Sigmoid colon (tissue), 7 donors: ENCODE data around the gene CPNE6. TPM values are rescaled to one million over a fixed set of nuclear protein-coding genes. Genes with fewer than 3 reads are reported as not detected.

Experiments used
- DNase-seq: peaks from one replicate; pipeline ENCODE4 v3.0.0-alpha.2; 2019
- H3K27ac ChIP-seq, 4 donors: fragments of 200-600 bp; sonication (generic); one replicate each; pipeline ENCODE4 v1.5.1; 2016 to 2019; ENCODE audit warnings: mild to moderate bottlenecking in 1 of 4
- H3K27me3 ChIP-seq, 3 donors: fragments of 200-600 bp; sonication (generic); one replicate each; pipeline ENCODE4 v1.5.1; 2019; ENCODE audit warnings: mild to moderate bottlenecking in 1 of 3
- H3K36me3 ChIP-seq, 4 donors: fragments of 200-600 bp; sonication (generic); one replicate each; pipeline ENCODE4 v1.5.1; 2016 to 2019
- H3K4me1 ChIP-seq, 4 donors: fragments of 200-600 bp; sonication (generic); one replicate each; pipeline ENCODE4 v1.5.1; 2017 to 2019
- H3K4me3 ChIP-seq, 4 donors: fragments of 200-600 bp; sonication (generic); one replicate each; pipeline ENCODE4 v1.5.1; 2017 to 2019; ENCODE audit warnings: mild to moderate bottlenecking in 2 of 4, moderate library complexity in 1 of 4
- H3K9me3 ChIP-seq, 4 donors: fragments of 200-600 bp in 3 of 4; sonication (generic) in 3 of 4; one replicate each; pipeline versions ENCODE4 v1.5.1 to v1.6.1; 2013 to 2019
- EP300 ChIP-seq, 4 donors: sonication (generic); formaldehyde crosslinking; IDR thresholded peaks; one replicate each; pipeline ENCODE4 v1.6.1; 2017; ENCODE audit warnings: antibody characterized with exemption in 4 of 4
- POLR2A ChIP-seq, 2 donors: fragments of 450-650 bp; IDR thresholded peaks; one replicate each; pipeline ENCODE4 v1.6.1; 2016; ENCODE audit warnings: antibody characterized with exemption in 2 of 2, mild to moderate bottlenecking in 2 of 2, moderate library complexity in 2 of 2
- POLR2AphosphoS5 ChIP-seq, 4 donors: sonication (generic); formaldehyde crosslinking; IDR thresholded peaks; one replicate each; pipeline ENCODE4 v1.6.1; 2017; ENCODE audit warnings: antibody characterized with exemption in 4 of 4
- WGBS, 2 donors: extraction: QIAGEN DNeasy Blood & Tissue Kit; methylation state at CpG; one replicate each; pipeline ENCODE4 v1.1.7; 2013; 5-methylcytosine and 5-hydroxymethylcytosine counted together
- intact Hi-C: fragments of 100-400 bp; cut with DNase I; formaldehyde crosslinking; loops from one replicate; pipeline ENCODE4 v1.15.1; 2023
- polyA plus RNA-seq, 3 donors: library from polyadenylated mRNA; stranded (reverse); fragments of 200-250 nt; gene quantifications; one replicate each; pipeline ENCODE4 v1.2.3, GENCODE V29; 2013
- total RNA-seq, 4 donors: library from RNA; depleted of rRNA; stranded (reverse); fragments of >200 nt; gene quantifications; one replicate each; pipeline ENCODE4 v1.1.0, GENCODE V29; 2016
- TF ChIP-seq, protein P1 (sequence below), 4 experiments: fragments of 450-650 bp in 3 of 4; fragments of 200-600 bp in 1 of 4; IDR thresholded peaks; one replicate each; pipeline ENCODE4 v1.5.1; 2016 to 2019; ENCODE audit warnings: antibody characterized with exemption in 4 of 4, mild to moderate bottlenecking in 3 of 4, moderate library complexity in 2 of 4
- donor health status: healthy with polysubstance abuse.
- donor health status: Bipolar disorder and iron deficiency.
- donor health status: healthy.

The CPNE6 gene
- total and polyA plus RNA-seq, 7 donors, result 0.42 to 3.3 (median 2.3) TPM; not detected in 3

DNA sequence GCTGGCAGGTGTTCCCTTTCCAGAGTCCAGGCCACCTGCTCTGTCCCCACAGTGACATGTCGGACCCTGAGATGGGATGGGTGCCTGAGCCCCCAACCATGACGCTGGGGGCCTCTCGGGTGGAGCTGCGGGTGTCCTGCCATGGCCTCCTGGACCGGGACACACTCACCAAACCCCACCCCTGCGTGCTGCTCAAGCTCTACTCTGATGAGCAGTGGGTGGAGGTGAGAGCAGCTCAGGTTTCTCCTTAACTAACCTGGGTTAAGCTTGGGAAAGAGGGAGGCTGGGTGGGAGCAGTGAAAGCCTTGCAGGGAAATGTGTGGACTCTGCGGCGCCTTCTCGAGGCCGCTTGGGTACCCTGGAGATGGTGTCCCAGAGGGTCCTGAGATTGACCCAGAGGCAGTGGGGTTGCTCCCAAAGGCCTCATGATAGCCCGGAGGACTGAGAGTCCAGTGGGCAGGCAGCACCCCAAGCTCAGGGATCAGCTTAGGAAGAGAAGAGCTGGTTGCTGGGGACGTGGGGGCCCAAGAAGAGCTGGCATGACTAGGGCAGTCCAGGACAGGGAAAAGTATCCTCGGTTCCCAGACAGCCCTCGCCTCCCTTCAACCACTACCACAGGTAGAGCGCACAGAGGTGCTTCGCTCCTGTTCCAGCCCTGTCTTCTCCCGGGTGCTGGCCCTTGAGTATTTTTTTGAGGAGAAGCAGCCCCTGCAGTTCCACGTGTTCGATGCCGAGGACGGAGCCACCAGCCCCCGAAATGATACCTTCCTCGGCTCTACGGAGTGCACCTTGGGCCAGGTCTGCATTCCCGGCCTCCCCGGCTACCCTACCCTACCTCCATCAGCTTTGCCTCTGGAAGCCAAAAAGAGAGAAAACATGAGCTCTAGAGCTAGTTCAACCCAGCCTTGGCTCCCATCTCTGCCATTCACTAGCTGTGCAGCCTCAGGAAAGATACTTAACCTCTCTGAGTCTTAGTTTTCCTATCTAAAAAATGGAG, 1.8 kb downstream of the CPNE6 start:
- no peak for DNase-seq
- WGBS, 2 donors, result 83 to 90% methylated on average over 26 of the region's 26 CpGs
- H3K27me3 ChIP-seq, result peaks cover 0 to 16% (median 0%) of the 10 kb centered on the region in 3 donors
- peaks cover 0 to 18% (median 17%) of the 10 kb centered on the region in 4 donors for H3K4me1 ChIP-seq
- no peaks in the 10 kb centered on the region for H3K9me3 ChIP-seq
- no peaks in the 10 kb centered on the region for H3K36me3 ChIP-seq
- H3K4me3 ChIP-seq, result no peak overlapping the region
- no peak for TF ChIP-seq POLR2AphosphoS5 (IDR thresholded peaks at IDR 0.05)
- intact Hi-C loops, result no loop called here
- no peak overlapping the region for H3K27ac ChIP-seq

DNA sequence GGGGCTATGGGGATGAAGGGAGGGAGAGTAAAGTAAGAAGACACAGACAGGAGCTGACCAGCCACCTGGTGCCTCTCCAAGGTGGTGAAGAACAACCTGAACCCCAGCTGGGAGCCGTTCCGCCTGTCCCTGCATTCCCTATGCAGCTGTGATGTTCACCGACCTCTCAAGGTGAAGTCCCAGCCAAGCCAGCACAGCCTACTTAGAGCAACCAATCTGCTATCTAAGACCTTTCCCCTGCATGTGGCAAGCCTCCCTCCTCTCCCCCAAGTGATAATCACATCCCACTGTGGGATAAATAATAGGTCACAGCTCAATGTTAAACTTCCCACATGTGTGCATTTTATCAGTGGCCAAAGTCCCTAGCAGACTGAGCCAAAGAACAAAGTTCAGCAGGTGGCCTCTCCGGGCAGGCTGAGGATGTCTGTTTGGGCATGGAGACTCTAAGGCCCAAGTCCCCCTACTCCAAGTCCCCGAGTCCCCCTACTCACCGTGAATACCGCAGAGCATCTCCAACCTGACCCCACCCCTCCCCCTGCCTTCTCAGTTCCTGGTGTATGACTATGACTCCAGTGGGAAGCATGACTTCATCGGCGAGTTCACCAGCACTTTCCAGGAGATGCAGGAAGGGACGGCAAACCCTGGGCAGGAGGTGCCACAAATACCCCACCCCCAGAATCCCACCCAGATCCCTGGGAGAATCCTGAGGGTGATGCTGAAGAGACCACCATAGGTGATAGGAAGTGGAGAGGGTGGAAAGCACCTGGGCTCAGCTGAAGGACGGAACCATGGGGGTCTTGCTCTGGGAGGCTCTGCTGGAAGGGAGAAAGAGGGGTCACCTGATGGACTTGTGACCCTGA, 3.5 kb downstream of the CPNE6 start:
- intact Hi-C loops, result no loop called here
- 55 to 82% methylated on average over 11 of the region's 11 CpGs for WGBS, 2 donors
- H3K27ac ChIP-seq, result no peak overlapping the region
- DNase-seq, result no peak
- H3K4me1 ChIP-seq, result peaks cover 0 to 18% (median 17%) of the 10 kb centered on the region in 4 donors
- no peak for TF ChIP-seq POLR2AphosphoS5 (IDR thresholded peaks at IDR 0.05)
- no peak for TF ChIP-seq POLR2A (IDR thresholded peaks at IDR 0.05)
- no peak for TF ChIP-seq EP300 (IDR thresholded peaks at IDR 0.05)
- TF ChIP-seq, protein P1, sequence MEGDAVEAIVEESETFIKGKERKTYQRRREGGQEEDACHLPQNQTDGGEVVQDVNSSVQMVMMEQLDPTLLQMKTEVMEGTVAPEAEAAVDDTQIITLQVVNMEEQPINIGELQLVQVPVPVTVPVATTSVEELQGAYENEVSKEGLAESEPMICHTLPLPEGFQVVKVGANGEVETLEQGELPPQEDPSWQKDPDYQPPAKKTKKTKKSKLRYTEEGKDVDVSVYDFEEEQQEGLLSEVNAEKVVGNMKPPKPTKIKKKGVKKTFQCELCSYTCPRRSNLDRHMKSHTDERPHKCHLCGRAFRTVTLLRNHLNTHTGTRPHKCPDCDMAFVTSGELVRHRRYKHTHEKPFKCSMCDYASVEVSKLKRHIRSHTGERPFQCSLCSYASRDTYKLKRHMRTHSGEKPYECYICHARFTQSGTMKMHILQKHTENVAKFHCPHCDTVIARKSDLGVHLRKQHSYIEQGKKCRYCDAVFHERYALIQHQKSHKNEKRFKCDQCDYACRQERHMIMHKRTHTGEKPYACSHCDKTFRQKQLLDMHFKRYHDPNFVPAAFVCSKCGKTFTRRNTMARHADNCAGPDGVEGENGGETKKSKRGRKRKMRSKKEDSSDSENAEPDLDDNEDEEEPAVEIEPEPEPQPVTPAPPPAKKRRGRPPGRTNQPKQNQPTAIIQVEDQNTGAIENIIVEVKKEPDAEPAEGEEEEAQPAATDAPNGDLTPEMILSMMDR (IDR thresholded peaks at IDR 0.05), result no peak
- H3K27me3 ChIP-seq, result peaks cover 0 to 16% (median 0%) of the 10 kb centered on the region in 3 donors
- no peaks in the 10 kb centered on the region for H3K36me3 ChIP-seq
- no peak overlapping the region for H3K4me3 ChIP-seq
- no peaks in the 10 kb centered on the region for H3K9me3 ChIP-seq

DNA sequence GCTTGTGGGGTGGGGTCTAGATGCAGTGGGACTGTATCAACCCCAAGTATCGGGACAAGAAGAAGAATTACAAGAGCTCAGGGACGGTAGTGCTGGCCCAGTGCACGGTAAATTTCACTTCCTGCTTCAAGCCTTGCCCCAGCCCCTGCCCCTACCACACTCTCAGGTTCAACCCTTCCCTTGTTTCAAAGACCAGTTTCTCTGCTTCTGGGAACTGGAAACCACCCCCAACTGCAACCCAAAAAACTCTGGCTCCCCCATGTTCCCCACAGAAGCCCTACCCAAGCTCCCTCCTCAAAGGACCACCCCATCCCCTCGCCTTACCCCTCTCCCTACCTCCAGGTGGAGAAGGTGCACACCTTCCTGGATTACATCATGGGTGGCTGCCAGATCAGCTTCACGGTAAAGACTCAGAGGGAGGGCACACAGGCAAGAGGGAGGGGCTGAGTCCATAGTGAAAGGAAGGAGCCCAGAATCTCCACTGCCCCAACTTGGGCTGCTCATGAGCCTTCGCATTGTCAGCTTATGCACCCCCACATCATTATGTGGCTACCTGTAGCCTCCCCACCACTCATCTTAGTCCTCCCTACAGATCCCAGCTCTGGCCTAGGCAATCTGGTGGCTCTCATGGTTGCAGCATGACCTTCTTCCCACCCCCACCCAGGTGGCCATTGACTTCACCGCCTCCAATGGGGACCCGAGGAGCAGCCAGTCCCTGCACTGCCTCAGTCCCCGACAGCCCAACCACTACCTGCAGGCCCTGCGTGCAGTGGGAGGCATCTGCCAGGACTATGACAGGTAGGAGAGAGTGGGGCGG, 4.3 kb downstream of the CPNE6 start:
- intact Hi-C loops, result no loop called here
- peaks cover 0 to 19% (median 17%) of the 10 kb centered on the region in 4 donors for H3K4me1 ChIP-seq
- H3K36me3 ChIP-seq, result no peaks in the 10 kb centered on the region
- DNase-seq, result no peak
- peaks cover 0 to 16% (median 0%) of the 10 kb centered on the region in 3 donors for H3K27me3 ChIP-seq
- H3K4me3 ChIP-seq, result no peak overlapping the region
- H3K9me3 ChIP-seq, result no peaks in the 10 kb centered on the region
- H3K27ac ChIP-seq, result no peak overlapping the region
- 64 to 69% methylated on average over 11 of the region's 11 CpGs for WGBS, 2 donors
- TF ChIP-seq POLR2A (IDR thresholded peaks at IDR 0.05) (no peak), EP300 (IDR thresholded peaks at IDR 0.05) (no peak), POLR2AphosphoS5 (IDR thresholded peaks at IDR 0.05) (no peak)
- TF ChIP-seq, protein P1 (IDR thresholded peaks at IDR 0.05), result no peak

DNA sequence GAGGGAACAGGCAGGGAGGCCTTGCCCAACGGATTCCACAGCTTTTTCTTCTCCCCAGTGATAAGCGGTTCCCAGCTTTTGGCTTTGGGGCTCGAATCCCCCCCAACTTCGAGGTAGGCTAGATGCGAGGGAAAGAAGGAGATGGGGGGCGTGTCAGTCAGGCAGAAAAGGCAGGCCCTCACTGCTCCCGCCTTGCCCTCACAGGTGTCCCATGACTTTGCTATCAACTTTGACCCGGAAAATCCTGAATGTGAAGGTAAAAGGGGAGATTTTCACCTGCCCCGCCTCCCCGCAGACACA, 4.9 kb downstream of the CPNE6 start:
- 88 to 91% methylated on average over 10 of the region's 10 CpGs for WGBS, 2 donors
- H3K27me3 ChIP-seq, result peaks cover 0 to 16% (median 0%) of the 10 kb centered on the region in 3 donors
- intact Hi-C loops, result no loop called here

More for the DNA sequence above, 4.9 kb downstream of the CPNE6 start:
- no peaks in the 10 kb centered on the region for H3K9me3 ChIP-seq
- TF ChIP-seq POLR2AphosphoS5 (IDR thresholded peaks at IDR 0.05) (no peak), EP300 (IDR thresholded peaks at IDR 0.05) (no peak), POLR2A (IDR thresholded peaks at IDR 0.05) (no peak)
- TF ChIP-seq, protein P1 (IDR thresholded peaks at IDR 0.05), result no peak
- H3K36me3 ChIP-seq, result no peaks in the 10 kb centered on the region
- no peak for DNase-seq
- no peak overlapping the region for H3K4me3 ChIP-seq
- H3K4me1 ChIP-seq, result peaks cover 0 to 23% (median 15%) of the 10 kb centered on the region in 4 donors
- H3K27ac ChIP-seq, result no peak overlapping the region
